Measurements from ENCODE around the gene PLAAT2.
"Not testable (repeated sequence)": the region's sequence is repeated elsewhere in the genome, so short reads cannot be mapped to it uniquely, and the experiment has no call there.

PLAAT2 gene

GRCh38 chr11:63528729-63529278, 34.4 kb downstream of the PLAAT2 start:
- not testable (repeated sequence) for H3K4me2 ChIP-seq
- H3K4me1 ChIP-seq (ENCODE audit: low read depth, poor library complexity, severe bottlenecking): peaks cover 40% of the 10 kb centered on the region

GRCh38 chr11:63528156-63528555, 35.0 kb downstream of the PLAAT2 start:
- not testable (repeated sequence) for H3K4me2 ChIP-seq

More at GRCh38 chr11:63528729-63529278, 34.4 kb downstream of the PLAAT2 start:
- H3K36me3 ChIP-seq (ENCODE audit: insufficient read depth); H3K27ac ChIP-seq; H3K9ac ChIP-seq; H2AFZ ChIP-seq (ENCODE audit: low read depth); H3K4me3 ChIP-seq (IDR thresholded peaks at IDR 0.05; ENCODE audit: insufficient read depth, low read depth, low read length); H3K79me2 ChIP-seq (ENCODE audit: insufficient read depth, low read depth); H3K27me3 ChIP-seq (ENCODE audit: insufficient read depth, low read depth); H4K20me1 ChIP-seq (ENCODE audit: insufficient read depth): not testable (repeated sequence)

GRCh38 chr11:63527667-63528066, 35.5 kb downstream of the PLAAT2 start:
- no peak for TF ChIP-seq CTCF (conservative IDR thresholded peaks at IDR 0.05; ENCODE audit: low read depth, low read length)

More at GRCh38 chr11:63528156-63528555, 35.0 kb downstream of the PLAAT2 start:
- H4K20me1 ChIP-seq (ENCODE audit: insufficient read depth); H3K27me3 ChIP-seq (ENCODE audit: insufficient read depth, low read depth); H3K79me2 ChIP-seq (ENCODE audit: insufficient read depth, low read depth); H3K36me3 ChIP-seq (ENCODE audit: insufficient read depth); H2AFZ ChIP-seq (ENCODE audit: low read depth); H3K9ac ChIP-seq; H3K4me3 ChIP-seq (IDR thresholded peaks at IDR 0.05; ENCODE audit: insufficient read depth, low read depth, low read length); H3K27ac ChIP-seq: not testable (repeated sequence)
- H3K4me1 ChIP-seq (ENCODE audit: low read depth, poor library complexity, severe bottlenecking): peaks cover 34% of the 10 kb centered on the region

GRCh38 chr11:63523151-63523550, 40.0 kb downstream of the PLAAT2 start:
- H3K4me1 ChIP-seq (ENCODE audit: low read depth, poor library complexity, severe bottlenecking): peaks cover 30% of the 10 kb centered on the region
- H3K36me3 ChIP-seq (ENCODE audit: insufficient read depth): no peaks in the 10 kb centered on the region
- H4K20me1 ChIP-seq (ENCODE audit: insufficient read depth): no peaks in the 10 kb centered on the region
- no peak overlapping the region for H3K4me2 ChIP-seq
- H3K79me2 ChIP-seq (ENCODE audit: insufficient read depth, low read depth): no peaks in the 10 kb centered on the region
- H3K27ac ChIP-seq: no peak overlapping the region
- no peak overlapping the region for H2AFZ ChIP-seq (ENCODE audit: low read depth)
- H3K4me3 ChIP-seq (IDR thresholded peaks at IDR 0.05; ENCODE audit: insufficient read depth, low read depth, low read length): no peak overlapping the region
- TF ChIP-seq CTCF (conservative IDR thresholded peaks at IDR 0.05; ENCODE audit: low read depth, low read length): no peak
- H3K9ac ChIP-seq: no peak overlapping the region
- no peaks in the 10 kb centered on the region for H3K27me3 ChIP-seq (ENCODE audit: insufficient read depth, low read depth)

More at GRCh38 chr11:63527667-63528066, 35.5 kb downstream of the PLAAT2 start:
- peaks cover 29% of the 10 kb centered on the region for H3K4me1 ChIP-seq (ENCODE audit: low read depth, poor library complexity, severe bottlenecking)
- no peak overlapping the region for H3K4me2 ChIP-seq
- H3K9ac ChIP-seq: no peak overlapping the region
- H4K20me1 ChIP-seq (ENCODE audit: insufficient read depth): no peaks in the 10 kb centered on the region
- no peak overlapping the region for H3K4me3 ChIP-seq (IDR thresholded peaks at IDR 0.05; ENCODE audit: insufficient read depth, low read depth, low read length)
- H3K27ac ChIP-seq: no peak overlapping the region
- no peak overlapping the region for H2AFZ ChIP-seq (ENCODE audit: low read depth)
- H3K79me2 ChIP-seq (ENCODE audit: insufficient read depth, low read depth): no peaks in the 10 kb centered on the region
- H3K36me3 ChIP-seq (ENCODE audit: insufficient read depth): no peaks in the 10 kb centered on the region
- no peaks in the 10 kb centered on the region for H3K27me3 ChIP-seq (ENCODE audit: insufficient read depth, low read depth)

- Histone ChIP-seq H3K9ac (no peak overlapping the region), H3K4me1 (ENCODE audit: low read depth, poor library complexity, severe bottlenecking) (peaks cover 37% of the 10 kb centered on the region), H3K27me3 (ENCODE audit: insufficient read depth, low read depth) (no peaks in the 10 kb centered on the region), H3K27ac (no peak overlapping the region), H4K20me1 (ENCODE audit: insufficient read depth) (no peaks in the 10 kb centered on the region), H3K4me3 (IDR thresholded peaks at IDR 0.05; ENCODE audit: insufficient read depth, low read depth, low read length) (no peak overlapping the region), H3K4me2 (no peak overlapping the region), H3K79me2 (ENCODE audit: insufficient read depth, low read depth) (no peaks in the 10 kb centered on the region), H2AFZ (ENCODE audit: low read depth) (no peak overlapping the region), H3K36me3 (ENCODE audit: insufficient read depth) (no peaks in the 10 kb centered on the region)
- TF ChIP-seq CTCF (conservative IDR thresholded peaks at IDR 0.05; ENCODE audit: low read depth, low read length): no peak
Observed at GRCh38 chr11:63521896-63522295, 41.3 kb downstream of the PLAAT2 start.

Measured in KMS-11 (cell line).